KMS-11 (cell line): ENCODE measurements around the gene VSTM4.

Source experiments
- H2AFZ ChIP-seq: fragments of 200-600 bp; sonication (generic); 2 replicates; pipeline ENCODE4 v1.6.1; 2016; ENCODE audit warnings: antibody characterized with exemption, mixed run types, low read depth
- H3K27ac ChIP-seq: fragments of 200-600 bp; sonication (generic); 2 replicates; pipeline ENCODE4 v1.6.1; 2016; ENCODE audit warnings: mild to moderate bottlenecking, mixed run types
- H3K27me3 ChIP-seq: fragments of 200-600 bp; sonication (generic); 2 replicates; pipeline ENCODE4 v1.6.1; 2017; ENCODE audit warnings: mild to moderate bottlenecking, low read depth, mixed run types, moderate library complexity; ENCODE audit not compliant: insufficient read depth
- H3K36me3 ChIP-seq: fragments of 200-600 bp; sonication (generic); 2 replicates; pipeline ENCODE4 v1.6.1; 2017; ENCODE audit warnings: mild to moderate bottlenecking, mixed run types; ENCODE audit not compliant: insufficient read depth
- H3K4me1 ChIP-seq: fragments of 200-600 bp; sonication (generic); 2 replicates; pipeline ENCODE4 v1.6.1; 2016; ENCODE audit warnings: mild to moderate bottlenecking, low read depth, mixed run types; ENCODE audit not compliant: poor library complexity, severe bottlenecking
- H3K4me2 ChIP-seq: fragments of 200-600 bp; sonication (generic); 2 replicates; pipeline ENCODE4 v1.7.0; 2016; ENCODE audit warnings: mild to moderate bottlenecking, mixed run types
- H3K4me3 ChIP-seq: fragments of 200-600 bp; sonication (generic); IDR thresholded peaks from 2 replicates; pipeline ENCODE4 v1.6.1; 2017; ENCODE audit warnings: low read depth, low read length, mixed read lengths; ENCODE audit not compliant: insufficient read depth
- H3K79me2 ChIP-seq: fragments of 200-600 bp; sonication (generic); 2 replicates; pipeline ENCODE4 v1.6.1; 2016; ENCODE audit warnings: low read depth, mixed run types; ENCODE audit not compliant: insufficient read depth
- H3K9ac ChIP-seq: fragments of 200-600 bp; sonication (generic); 2 replicates; pipeline ENCODE4 v1.6.1; 2016; ENCODE audit warnings: mild to moderate bottlenecking, mixed run types
- H4K20me1 ChIP-seq: fragments of 200-600 bp; sonication (generic); 2 replicates; pipeline ENCODE4 v1.6.1; 2016; ENCODE audit warnings: mild to moderate bottlenecking, mixed run types; ENCODE audit not compliant: insufficient read depth
- TF ChIP-seq, protein P1 (sequence below): fragments of 200-600 bp; sonication (generic); conservative IDR thresholded peaks from 2 replicates; pipeline ENCODE4 v1.6.1; 2017; ENCODE audit warnings: low read depth, mild to moderate bottlenecking, antibody characterized with exemption, low read length, moderate library complexity, mixed read lengths

The VSTM4 gene, protein sequence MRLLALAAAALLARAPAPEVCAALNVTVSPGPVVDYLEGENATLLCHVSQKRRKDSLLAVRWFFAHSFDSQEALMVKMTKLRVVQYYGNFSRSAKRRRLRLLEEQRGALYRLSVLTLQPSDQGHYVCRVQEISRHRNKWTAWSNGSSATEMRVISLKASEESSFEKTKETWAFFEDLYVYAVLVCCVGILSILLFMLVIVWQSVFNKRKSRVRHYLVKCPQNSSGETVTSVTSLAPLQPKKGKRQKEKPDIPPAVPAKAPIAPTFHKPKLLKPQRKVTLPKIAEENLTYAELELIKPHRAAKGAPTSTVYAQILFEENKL

GRCh38 chr10:49115015-49115795 lies at the start of gene VSTM4:
VSTM4 (minus strand) TSS chr10:49115522; CDS start chr10:49115485, 37 bp downstream.
- H3K4me2 ChIP-seq, result no peak within 1 kb of the TSS
- H3K9ac ChIP-seq, result no peak within 1 kb of the TSS
- H3K27me3 ChIP-seq, result no peaks in the 10 kb centered on the region
- H3K36me3 ChIP-seq, result no peaks in the 10 kb centered on the region
- no peak within 1 kb of the TSS for H3K27ac ChIP-seq
- TF ChIP-seq, protein P1, sequence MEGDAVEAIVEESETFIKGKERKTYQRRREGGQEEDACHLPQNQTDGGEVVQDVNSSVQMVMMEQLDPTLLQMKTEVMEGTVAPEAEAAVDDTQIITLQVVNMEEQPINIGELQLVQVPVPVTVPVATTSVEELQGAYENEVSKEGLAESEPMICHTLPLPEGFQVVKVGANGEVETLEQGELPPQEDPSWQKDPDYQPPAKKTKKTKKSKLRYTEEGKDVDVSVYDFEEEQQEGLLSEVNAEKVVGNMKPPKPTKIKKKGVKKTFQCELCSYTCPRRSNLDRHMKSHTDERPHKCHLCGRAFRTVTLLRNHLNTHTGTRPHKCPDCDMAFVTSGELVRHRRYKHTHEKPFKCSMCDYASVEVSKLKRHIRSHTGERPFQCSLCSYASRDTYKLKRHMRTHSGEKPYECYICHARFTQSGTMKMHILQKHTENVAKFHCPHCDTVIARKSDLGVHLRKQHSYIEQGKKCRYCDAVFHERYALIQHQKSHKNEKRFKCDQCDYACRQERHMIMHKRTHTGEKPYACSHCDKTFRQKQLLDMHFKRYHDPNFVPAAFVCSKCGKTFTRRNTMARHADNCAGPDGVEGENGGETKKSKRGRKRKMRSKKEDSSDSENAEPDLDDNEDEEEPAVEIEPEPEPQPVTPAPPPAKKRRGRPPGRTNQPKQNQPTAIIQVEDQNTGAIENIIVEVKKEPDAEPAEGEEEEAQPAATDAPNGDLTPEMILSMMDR, result no peak
- H3K4me1 ChIP-seq, result no peaks in the 10 kb centered on the region
- H4K20me1 ChIP-seq, result no peaks in the 10 kb centered on the region
- no peak within 1 kb of the TSS for H3K4me3 ChIP-seq
- H3K79me2 ChIP-seq, result no peaks in the 10 kb centered on the region
- H2AFZ ChIP-seq, result no peak within 1 kb of the TSS

- Histone ChIP-seq H3K27me3 (no peaks in the 10 kb centered on the region), H3K36me3 (no peaks in the 10 kb centered on the region), H2AFZ (no peak overlapping the region), H3K27ac (no peak overlapping the region), H3K4me1 (no peaks in the 10 kb centered on the region), H3K4me2 (no peak overlapping the region), H3K4me3 (no peak overlapping the region), H4K20me1 (no peaks in the 10 kb centered on the region), H3K79me2 (no peaks in the 10 kb centered on the region), H3K9ac (no peak overlapping the region)
- TF ChIP-seq, protein P1, result peak; percentile 37; the same call in 1 of the 2 replicates
Observed at GRCh38 chr10:49164559-49165188, 49.4 kb upstream of the VSTM4 start.

DNA sequence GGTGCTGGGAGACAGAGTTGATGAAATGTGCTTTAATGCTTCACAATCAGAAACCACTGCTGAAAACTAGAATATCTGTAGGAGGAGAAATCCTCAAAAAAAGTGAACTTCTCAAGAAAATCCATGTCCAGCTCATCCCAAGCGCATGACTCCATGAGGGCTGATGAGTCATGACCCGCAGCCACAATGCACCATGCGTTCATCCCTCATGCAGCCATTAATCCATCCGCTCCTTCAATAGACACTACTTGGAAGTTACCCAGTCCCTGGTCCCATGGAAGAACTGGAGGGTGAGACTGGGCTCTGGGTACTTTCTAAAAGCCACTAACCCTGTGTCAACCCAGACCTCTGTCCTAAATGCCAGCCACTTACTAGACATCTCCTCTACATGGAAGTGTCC lies 48.4 kb upstream of the VSTM4 start:
- H3K4me1 ChIP-seq, result no peaks in the 10 kb centered on the region
- no peaks in the 10 kb centered on the region for H3K79me2 ChIP-seq
- H3K4me3 ChIP-seq, result no peak overlapping the region
- H3K27ac ChIP-seq, result no peak overlapping the region
- no peak overlapping the region for H3K9ac ChIP-seq
- H3K4me2 ChIP-seq, result no peak overlapping the region
- H3K27me3 ChIP-seq, result no peaks in the 10 kb centered on the region
- H3K36me3 ChIP-seq, result no peaks in the 10 kb centered on the region
- TF ChIP-seq, protein P1, result no peak
- H4K20me1 ChIP-seq, result no peaks in the 10 kb centered on the region
- H2AFZ ChIP-seq, result no peak overlapping the region

- H2AFZ ChIP-seq, result no peak overlapping the region
- H3K4me1 ChIP-seq, result no peaks in the 10 kb centered on the region
- no peak overlapping the region for H3K4me3 ChIP-seq
- H3K4me2 ChIP-seq, result no peak overlapping the region
- TF ChIP-seq, protein P1, result no peak
- H3K27ac ChIP-seq, result no peak overlapping the region
- H3K36me3 ChIP-seq, result no peaks in the 10 kb centered on the region
- H3K27me3 ChIP-seq, result no peaks in the 10 kb centered on the region
- H3K9ac ChIP-seq, result no peak overlapping the region
- no peaks in the 10 kb centered on the region for H4K20me1 ChIP-seq
- no peaks in the 10 kb centered on the region for H3K79me2 ChIP-seq
Observed at GRCh38 chr10:49162761-49163310, 47.5 kb upstream of the VSTM4 start.
